HEK293 (cell line): ENCODE measurements around the gene CACNA2D3.

Experiments used
- CTCF ChIA-PET: fragments of 350-600 bp; formaldehyde crosslinking; extraction: SDS; loops from one replicate; lab custom pipeline; 2021; ENCODE audit warnings: antibody characterized with exemption; lab: Yijun Ruan, JAX
- POLR2A ChIA-PET: fragments of 300-600 bp; formaldehyde crosslinking; extraction: SDS; loops from one replicate; lab custom pipeline; 2020; ENCODE audit warnings: antibody characterized with exemption, inconsistent platforms; lab: Yijun Ruan, JAX
- H3K27ac ChIP-seq: fragments of 200-500 bp; sonication (Bioruptor generic); 2 replicates; pipeline ENCODE4 v1.5.1; 2014; ENCODE audit warnings: low read depth, low read length, control low read depth, inconsistent platforms; ENCODE audit errors: extremely low read depth
- H3K36me3 ChIP-seq, 2 experiments: fragments of 200-500 bp in 1 of 2; sonication (Bioruptor generic) in 1 of 2; 1 replicate in 1 of 2; 2 replicates in 1 of 2; pipeline ENCODE4 v1.5.1; 2014 to 2017; ENCODE audit warnings: inconsistent platforms in 2 of 2, low read length in 2 of 2; ENCODE audit not compliant: control insufficient read depth in 2 of 2, insufficient read depth in 1 of 2
- H3K4me1 ChIP-seq: fragments of 200-500 bp; sonication (Bioruptor generic); 2 replicates; pipeline ENCODE4 v1.5.1; 2014; ENCODE audit warnings: mild to moderate bottlenecking, low read length, inconsistent platforms; ENCODE audit not compliant: control insufficient read depth, insufficient read depth
- H3K4me3 ChIP-seq: 2 replicates; pipeline ENCODE4 v1.5.1; 2011; ENCODE audit warnings: low read depth, mild to moderate bottlenecking, control low read depth, low read length, moderate library complexity
- H3K9me3 ChIP-seq: fragments of 200-500 bp; sonication (Bioruptor generic); 2 replicates; pipeline ENCODE4 v1.5.1; 2014; ENCODE audit warnings: low read depth, low read length, inconsistent platforms; ENCODE audit not compliant: control insufficient read depth, insufficient read depth
- GLIS2 ChIP-seq: fragments of 450-650 bp; formaldehyde crosslinking; IDR thresholded peaks from 2 replicates; pipeline ENCODE4 v1.5.1; 2016; ENCODE audit warnings: missing biosample characterization, missing genetic modification characterization
- HOXC10 ChIP-seq: sonication (generic); formaldehyde crosslinking; IDR thresholded peaks from 2 replicates; pipeline ENCODE4 v1.8.1; 2023; ENCODE audit warnings: mild to moderate bottlenecking, missing genetic modification reagents
- KLF17 ChIP-seq: fragments of 450-650 bp; formaldehyde crosslinking; IDR thresholded peaks from 2 replicates; pipeline ENCODE4 v1.5.1; 2016; ENCODE audit warnings: missing biosample characterization, missing genetic modification characterization
- KLF9 ChIP-seq: fragments of 450-650 bp; formaldehyde crosslinking; IDR thresholded peaks from 2 replicates; pipeline ENCODE4 v1.5.1; 2016; ENCODE audit warnings: missing biosample characterization, missing genetic modification characterization, low read depth
- PRDM4 ChIP-seq: fragments of 450-650 bp; formaldehyde crosslinking; IDR thresholded peaks from 2 replicates; pipeline ENCODE4 v1.5.1; 2017; ENCODE audit warnings: missing biosample characterization, missing genetic modification characterization
- SALL2 ChIP-seq: fragments of 450-650 bp; formaldehyde crosslinking; IDR thresholded peaks from 2 replicates; pipeline ENCODE4 v1.5.0; 2017; ENCODE audit warnings: missing biosample characterization, mild to moderate bottlenecking, missing genetic modification characterization, borderline replicate concordance
- TCF7L2 ChIP-seq: IDR thresholded peaks from 2 replicates; pipeline ENCODE4 v1.6.1; 2011; ENCODE audit warnings: low read depth, mild to moderate bottlenecking, inconsistent platforms, low read length, moderate library complexity, borderline replicate concordance
- YY2 ChIP-seq: fragments of 450-650 bp; formaldehyde crosslinking; IDR thresholded peaks from 2 replicates; pipeline ENCODE4 v1.5.1; 2016; ENCODE audit warnings: missing biosample characterization, missing genetic modification characterization
- ZFP3 ChIP-seq: fragments of 450-650 bp; formaldehyde crosslinking; IDR thresholded peaks from 2 replicates; pipeline ENCODE4 v1.5.1; 2016; ENCODE audit warnings: low read depth, missing biosample characterization, missing genetic modification characterization
- ZNF138 ChIP-seq: fragments of 450-650 bp; formaldehyde crosslinking; IDR thresholded peaks from 2 replicates; pipeline ENCODE4 v1.5.1; 2016; ENCODE audit warnings: missing biosample characterization, missing genetic modification characterization, borderline replicate concordance
- ZNF169 ChIP-seq: fragments of 450-650 bp; formaldehyde crosslinking; IDR thresholded peaks from 2 replicates; pipeline ENCODE4 v1.5.1; 2016; ENCODE audit warnings: missing biosample characterization, missing genetic modification characterization
- ZNF175 ChIP-seq: fragments of 450-650 bp; formaldehyde crosslinking; IDR thresholded peaks from 2 replicates; pipeline ENCODE4 v1.5.1; 2016; ENCODE audit warnings: missing biosample characterization, missing genetic modification characterization
- ZNF18 ChIP-seq: fragments of 450-650 bp; formaldehyde crosslinking; IDR thresholded peaks from 2 replicates; pipeline ENCODE4 v1.5.1; 2016; ENCODE audit warnings: missing biosample characterization, missing genetic modification characterization
- ZNF2 ChIP-seq: fragments of 450-650 bp; formaldehyde crosslinking; IDR thresholded peaks from 2 replicates; pipeline ENCODE4 v1.5.1; 2016; ENCODE audit warnings: missing biosample characterization, missing genetic modification characterization
- ZNF341 ChIP-seq: fragments of 450-650 bp; formaldehyde crosslinking; IDR thresholded peaks from 2 replicates; pipeline ENCODE4; 2016; ENCODE audit warnings: low read depth, missing biosample characterization, missing genetic modification characterization
- ZNF37A ChIP-seq: fragments of 450-650 bp; IDR thresholded peaks from 2 replicates; pipeline ENCODE4 v1.5.1; 2018; ENCODE audit warnings: missing biosample characterization, missing genetic modification characterization
- ZNF629 ChIP-seq: fragments of 450-650 bp; formaldehyde crosslinking; IDR thresholded peaks from 2 replicates; pipeline ENCODE4 v1.5.1; 2017; ENCODE audit warnings: missing biosample characterization, missing genetic modification characterization
- ZNF701 ChIP-seq: fragments of 450-650 bp; formaldehyde crosslinking; IDR thresholded peaks from 2 replicates; pipeline ENCODE4 v1.5.1; 2016; ENCODE audit warnings: missing biosample characterization, missing genetic modification characterization

The CACNA2D3 gene

GRCh38 chr3:54621184-54621583 is 498.8 kb downstream of the CACNA2D3 start:
- TF ChIP-seq TCF7L2 (no peak), ZFP3 (tag by site-specific recombination) (no peak), SALL2 (tag by site-specific recombination) (no peak), ZNF701 (no peak), KLF17 (tag by site-specific recombination) (no peak), ZNF175 (tag by site-specific recombination) (no peak), PRDM4 (no peak), HOXC10 (CRISPR knock-in tag) (no peak), YY2 (tag by site-specific recombination) (no peak), ZNF2 (no peak), ZNF138 (no peak), ZNF629 (tag by site-specific recombination) (no peak)
- Histone ChIP-seq H3K27ac (no peak overlapping the region), H3K4me1 (no peaks in the 10 kb centered on the region), H3K9me3 (no peaks in the 10 kb centered on the region), H3K4me3 (no peak overlapping the region), H3K36me3 (no peaks in the 10 kb centered on the region)
- ChIA-PET CTCF (no interaction called here), POLR2A (no interaction called here)

- Histone ChIP-seq H3K36me3 (no peaks in the 10 kb centered on the region), H3K4me3 (no peak overlapping the region)
- CTCF ChIA-PET, result no interaction called here
- TF ChIP-seq ZNF341 (tag by site-specific recombination), result no peak
- no peak for TF ChIP-seq GLIS2 (tag by site-specific recombination)
- no peak for TF ChIP-seq ZNF169 (tag by site-specific recombination)
- no peak for TF ChIP-seq KLF9
- TF ChIP-seq ZNF37A (tag by site-specific recombination), result no peak
- TF ChIP-seq ZNF18 (tag by site-specific recombination), result no peak
- TF ChIP-seq, all 188 proteins: peak for 0
- no peak overlapping the region for H3K27ac ChIP-seq
- H3K4me1 ChIP-seq, result no peaks in the 10 kb centered on the region
- H3K9me3 ChIP-seq, result no peaks in the 10 kb centered on the region
- POLR2A ChIA-PET, result no interaction called here
Measured at GRCh38 chr3:54622678-54623077, 500.3 kb downstream of the CACNA2D3 start.
